ENCODE results near the gene DCAF12L2.
"Not testable (repeated sequence)": the region's sequence is repeated elsewhere in the genome, so short reads cannot be mapped to it uniquely, and the experiment has no call there.

The DCAF12L2 gene

DNA sequence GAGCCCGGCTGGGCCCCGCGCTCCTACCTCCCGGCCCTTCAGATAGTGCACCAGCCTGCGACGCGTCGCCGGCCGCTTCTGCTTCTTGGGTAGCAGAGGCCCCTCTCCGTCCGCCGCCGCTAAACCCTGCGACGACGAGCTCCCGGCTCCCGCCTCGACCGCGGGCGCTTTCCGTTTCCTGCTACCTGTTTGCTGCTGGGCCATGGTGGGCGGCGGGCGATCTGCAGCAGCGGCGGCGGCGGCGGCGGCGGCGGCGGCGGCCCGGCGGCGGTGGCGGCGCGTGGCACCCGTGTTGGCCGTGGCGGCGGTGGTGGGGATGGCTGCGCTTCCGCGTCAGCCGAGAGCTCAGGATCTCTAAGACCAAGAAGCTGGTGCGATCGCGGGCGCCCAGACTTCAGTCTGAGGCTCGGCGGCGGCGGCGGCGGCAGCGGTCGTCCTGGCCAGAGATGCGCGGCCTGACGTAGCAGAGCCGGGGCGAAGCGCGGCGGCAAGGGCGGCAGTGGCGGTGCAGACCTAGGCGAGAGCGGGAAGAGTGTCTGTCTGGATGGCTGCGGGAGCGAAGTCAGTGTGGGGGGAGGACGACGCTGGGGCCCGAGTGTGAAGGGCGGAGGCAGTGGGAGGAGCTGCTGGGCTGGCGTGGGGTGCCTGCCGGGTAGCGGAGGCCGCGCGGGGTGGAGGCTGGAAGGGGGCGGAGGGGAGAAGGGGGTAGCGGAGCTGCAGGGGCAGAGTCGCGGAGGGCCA is at the start of gene DCAF12L2:
DCAF12L2 (minus strand) TSS at position 569 of the 741 bp plus-strand sequence; CDS start at position 204, 365 bp downstream.
- no peak for DNase-seq (ENCODE audit: low read depth in 2 of 2)

DNA sequence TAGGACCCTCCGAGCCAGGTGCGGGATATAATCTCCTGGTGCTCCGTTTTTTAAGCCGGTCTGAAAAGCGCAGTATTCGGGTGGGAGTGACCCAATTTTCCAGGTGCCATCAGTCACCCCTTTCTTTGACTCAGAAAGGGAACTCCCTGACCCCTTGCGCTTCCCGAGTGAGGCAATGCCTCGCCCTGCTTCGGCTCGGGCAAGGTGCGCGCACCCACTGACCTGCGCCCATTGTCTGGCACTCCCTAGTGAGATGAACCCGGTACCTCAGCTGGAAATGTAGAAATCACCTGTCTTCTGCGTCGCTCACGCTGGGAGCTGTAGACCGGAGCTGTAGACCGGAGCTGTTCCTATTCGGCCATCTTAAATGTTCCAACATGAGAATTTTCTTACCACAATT is 24.8 kb upstream of the DCAF12L2 start:
- DNase-seq (ENCODE audit: low read depth in 2 of 2) = not testable (repeated sequence)

DNA sequence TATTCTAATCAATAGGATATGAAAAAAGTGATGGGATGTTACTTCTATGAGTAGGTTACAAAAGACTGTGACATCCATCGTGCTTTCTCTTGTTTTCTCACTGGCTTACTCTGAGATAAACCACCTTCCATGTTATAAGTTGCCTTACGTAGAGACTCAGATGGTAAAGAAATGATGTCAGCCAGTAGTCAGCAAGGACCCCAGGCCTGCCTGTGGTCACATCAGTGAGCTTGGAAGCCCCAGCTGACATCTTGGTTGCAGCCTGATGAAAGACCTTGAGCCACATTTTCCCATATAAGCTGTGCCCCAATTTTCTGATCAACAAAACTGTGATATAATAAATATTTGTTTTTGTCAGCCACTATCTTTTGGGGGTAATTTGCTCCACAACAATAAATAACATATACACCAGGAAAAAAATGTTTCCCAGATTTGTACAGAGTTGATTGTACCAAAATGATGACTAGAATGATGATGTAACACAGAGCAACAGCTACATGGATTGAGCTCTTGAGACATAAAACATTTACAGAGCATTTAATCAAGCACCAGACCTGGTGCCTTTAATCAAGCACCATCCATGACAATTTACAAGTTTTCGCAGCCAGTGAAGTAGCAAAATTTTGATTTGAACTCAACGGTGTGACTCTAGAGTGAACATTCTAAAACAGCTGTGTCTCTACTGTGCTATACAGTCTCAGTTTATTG is 11.2 kb upstream of the DCAF12L2 start:
- DNase-seq (ENCODE audit: low read depth in 2 of 2) = no peak

DNA sequence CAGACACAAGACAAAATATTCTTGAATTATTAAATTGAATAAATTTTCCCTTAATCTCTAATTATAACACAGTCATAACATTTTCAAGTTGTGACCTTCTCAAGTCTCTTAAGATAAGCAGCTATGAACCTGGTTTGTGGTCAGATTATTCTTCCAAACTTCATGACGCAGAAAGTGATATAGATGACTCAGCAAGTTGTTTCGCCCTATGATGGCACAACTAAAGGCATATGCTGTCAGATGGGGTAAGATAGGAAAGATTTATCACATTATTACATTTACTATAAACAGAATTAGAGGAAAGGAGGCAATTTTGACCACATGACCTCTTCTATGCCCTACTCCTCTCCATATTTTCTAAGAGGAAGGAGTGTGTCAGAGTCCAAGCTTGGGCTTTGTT is 4.6 kb upstream of the DCAF12L2 start:
- no peak for DNase-seq (ENCODE audit: low read depth in 2 of 2)

GRCh38 chrX:126167560-126167959 is 1.5 kb upstream of the DCAF12L2 start:
- no peak for DNase-seq (ENCODE audit: low read depth in 2 of 2)

GRCh38 chrX:126165401-126165720 is 728 bp downstream of the DCAF12L2 start:
- no peak for DNase-seq (ENCODE audit: low read depth in 2 of 2)

DNA sequence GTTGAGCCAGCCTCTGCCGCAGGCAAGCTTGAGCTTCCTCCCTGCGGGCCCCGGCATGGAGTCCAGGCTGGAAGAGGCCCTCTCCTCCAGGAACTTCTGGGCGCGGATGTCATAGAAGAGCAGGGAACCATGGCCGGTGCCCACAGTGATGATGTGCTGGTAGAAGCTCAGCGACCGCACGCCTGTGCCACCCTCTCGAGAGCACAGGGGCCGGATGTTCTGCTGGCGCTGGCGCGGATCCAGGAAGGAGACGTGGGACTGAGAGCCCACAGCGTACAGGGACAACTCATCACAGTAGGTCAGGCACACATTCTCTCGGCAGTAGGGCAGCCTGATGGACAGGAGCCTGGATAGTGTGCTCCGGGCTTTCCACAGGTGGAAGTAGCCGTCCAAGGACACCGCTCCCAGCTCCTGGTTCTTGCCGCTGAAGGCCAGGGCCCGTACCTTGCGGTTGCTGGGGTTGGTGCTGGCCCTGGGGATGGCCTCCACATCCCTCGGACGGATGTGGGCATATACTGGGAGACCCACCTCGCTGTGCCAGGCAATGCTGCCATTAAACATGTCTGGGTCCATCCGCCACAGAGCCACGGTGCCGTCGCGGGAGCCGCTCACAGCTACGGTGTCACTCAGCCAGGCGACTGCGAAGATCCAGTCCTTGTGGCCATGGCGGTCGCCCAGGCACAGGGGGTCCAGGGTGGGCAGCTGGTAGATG is 1.2 kb downstream of the DCAF12L2 start:
- no peak for DNase-seq (ENCODE audit: low read depth in 2 of 2)

GRCh38 chrX:126164226-126164625 is 1.9 kb downstream of the DCAF12L2 start:
- no peak for DNase-seq (ENCODE audit: low read depth in 2 of 2)

DNA sequence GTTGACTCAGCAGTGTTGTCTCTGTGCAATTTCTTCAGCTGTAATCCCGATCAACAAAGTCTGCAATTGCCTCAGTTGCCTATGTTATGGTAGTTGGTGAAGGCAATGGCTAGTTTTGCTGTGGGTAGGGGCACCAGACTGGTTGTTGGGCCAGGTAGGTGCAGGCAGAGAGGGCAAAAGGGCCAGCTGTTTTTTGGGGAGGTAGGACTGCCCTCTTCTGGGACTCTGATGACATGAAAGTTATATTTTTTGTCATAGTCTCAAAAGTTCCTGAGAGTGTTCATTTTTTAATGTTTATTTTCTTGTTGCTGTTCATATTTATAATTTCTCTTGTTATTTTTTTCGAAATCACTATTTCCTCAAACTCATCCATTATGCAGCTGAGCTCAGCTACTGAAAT is 25.1 kb downstream of the DCAF12L2 start:
- no peak for DNase-seq (ENCODE audit: low read depth in 2 of 2)

DNA sequence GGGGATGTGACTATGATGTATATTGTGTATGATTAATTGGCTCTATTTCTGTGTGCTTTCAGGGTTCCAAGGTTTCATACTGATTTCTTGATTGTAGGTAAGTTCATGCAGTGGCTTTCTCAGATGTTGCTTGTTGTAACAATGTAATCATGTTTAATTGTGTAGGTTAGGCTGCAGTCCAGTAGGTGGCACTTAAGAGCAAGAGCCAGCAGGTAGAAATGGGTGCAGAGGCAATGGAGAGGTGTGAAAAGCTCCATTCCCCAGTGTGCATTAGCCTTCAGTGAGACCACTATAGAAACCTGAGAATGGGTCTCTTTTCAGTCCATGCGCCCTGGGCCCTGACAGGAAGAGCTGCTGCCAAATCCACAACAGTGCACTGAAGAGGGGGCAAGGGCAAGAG is 28.2 kb downstream of the DCAF12L2 start:
- DNase-seq (ENCODE audit: low read depth in 2 of 2) = no peak

- DNase-seq (ENCODE audit: low read depth in 2 of 2) = no peak
These were observed 41.4 kb downstream of the DCAF12L2 start for GRCh38 chrX:126124721-126125120.
